Suprapubic skin (tissue), 3 donors: ENCODE data around the gene PRKRA.

ENCODE experiments used
- CTCF ChIP-seq, 2 donors: fragments of 200-600 bp in 1 of 2; fragments of 450-650 bp in 1 of 2; sonication (generic) in 1 of 2; IDR thresholded peaks; one replicate each; pipeline ENCODE4 v1.5.1; 2016 to 2019; ENCODE audit warnings: antibody characterized with exemption in 2 of 2, mild to moderate bottlenecking in 1 of 2, moderate library complexity in 1 of 2
- POLR2A ChIP-seq, 2 donors: fragments of 450-650 bp; IDR thresholded peaks; one replicate each; pipeline ENCODE4 v1.6.1; 2017; ENCODE audit warnings: antibody characterized with exemption in 2 of 2, mild to moderate bottlenecking in 2 of 2, moderate library complexity in 2 of 2

GRCh38 chr2:178392215-178392614 lies 58.8 kb downstream of the PRKRA start:
- TF ChIP-seq POLR2A (IDR thresholded peaks at IDR 0.05) (no peak), CTCF (IDR thresholded peaks at IDR 0.05) (no peak)
